Measurements from ENCODE around the gene WNK4.

DNA sequence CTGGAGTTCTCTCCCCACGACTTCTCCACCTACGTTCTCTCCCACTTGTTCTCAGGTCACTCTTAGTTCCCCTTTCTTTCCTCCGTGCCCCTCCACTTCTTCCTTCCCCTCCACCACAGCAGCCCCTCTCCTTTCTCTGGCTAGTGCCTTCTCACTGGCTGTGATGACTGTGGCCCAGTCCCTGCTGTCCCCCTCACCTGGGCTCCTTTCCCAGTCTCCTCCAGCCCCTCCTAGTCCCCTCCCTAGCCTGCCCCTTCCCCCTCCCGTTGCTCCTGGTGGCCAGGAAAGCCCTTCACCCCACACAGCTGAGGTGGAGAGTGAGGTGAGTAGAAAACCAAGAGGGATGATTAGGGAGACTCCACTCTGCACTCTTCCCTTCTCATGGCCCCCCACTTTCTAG, 14.7 kb downstream of the WNK4 start:
- TF ChIP-seq CTCF (conservative IDR thresholded peaks at IDR 0.05) (no peak), EZH2 (IDR thresholded peaks at IDR 0.05; ENCODE audit: low read depth) (no peak)
